Heart left ventricle (tissue), 13 donors: ENCODE data around the gene NUP214.

Experiments used
- CTCF ChIP-seq, 12 donors: fragments of 200-600 bp; sonication (generic) in 4 of 12; IDR thresholded peaks; one replicate each; pipeline versions ENCODE4 v1.5.0 to v1.8.0; 2018 to 2022; ENCODE audit warnings: antibody characterized with exemption in 12 of 12, mild to moderate bottlenecking in 5 of 12
- POLR2A ChIP-seq, 2 donors: fragments of 450-650 bp; IDR thresholded peaks; one replicate each; pipeline ENCODE4 v1.6.1; 2017; ENCODE audit warnings: antibody characterized with exemption in 2 of 2, mild to moderate bottlenecking in 2 of 2, moderate library complexity in 2 of 2
- donor health status: ischemic (EF 13 %, LVEDD 7.1; RV severe dilation, severe dysfunction).
- donor health status: DM: no; HTN: yes; CAD: no.
- donor health status: DM: no; HTN: no; CAD: no.
- donor health status: ischemic (EF 25% LVEDD 6.9; RV normal size, moderate dysfunction).
- donor health status: ischemic (EF 25% LVEDD 5.7; RV mildly dilated, moderate dysfunction).
- donor health status: ischemic (EF 35%, LVEDD 5.7; RV mildly dilated, moderate dysfunction).
- donor health status: nonischemic (EF 11% LVEDD 7.7; RV severe dilation, severe dysfunction).
- donor health status: DM: yes; HTN: yes; CAD: no.
- donor health status: PGD.
- donor health status: ischemic (EF 29% LVEDD 5.4; RV normal size, mild dysfunction).
- donor health status: nonischemic (EF 23%, LVEDD 6.1; RV moderate dilation, normal function).

DNA sequence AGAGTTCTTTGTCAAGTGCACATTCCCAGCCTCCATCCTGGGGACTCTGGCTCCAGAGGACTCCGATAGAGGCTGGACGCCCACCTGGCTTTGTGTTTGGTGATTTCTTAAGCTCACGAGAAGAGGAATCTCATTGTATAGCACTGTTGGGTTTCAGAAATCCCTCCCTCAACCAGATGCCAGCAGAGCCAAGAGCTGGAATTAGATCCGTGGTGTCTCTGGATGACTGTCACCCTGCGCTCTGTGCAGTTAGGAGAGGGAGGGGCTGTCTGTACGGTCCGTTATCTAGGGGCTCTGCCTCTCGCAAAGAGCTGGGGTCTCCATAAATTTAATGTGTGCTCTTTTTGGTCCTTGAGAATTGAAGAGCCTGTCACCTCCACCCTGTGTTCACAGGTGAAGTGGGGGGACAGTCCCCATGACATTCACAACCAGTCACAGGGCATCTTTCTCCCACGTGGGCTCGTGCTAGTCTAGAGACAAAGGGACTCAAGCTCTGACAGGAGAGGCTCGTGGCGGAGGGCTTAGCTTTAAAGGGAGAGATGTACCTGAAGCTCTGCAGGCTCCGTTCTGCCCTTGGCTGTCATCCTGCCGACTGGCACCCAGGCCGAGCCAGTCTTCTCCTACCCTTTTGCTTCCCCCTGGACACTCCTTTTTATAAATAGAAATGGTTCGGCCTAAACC, 109.6 kb downstream of the NUP214 start:
- TF ChIP-seq CTCF (IDR thresholded peaks at IDR 0.05) = no peak
- TF ChIP-seq POLR2A (IDR thresholded peaks at IDR 0.05) = no peak
